Activated effector memory CD4-positive, alpha-beta T cell treated with anti-CD3 and anti-CD28 coated beads, Interleukin-2, amount 50 U/mL, for 16 hours (primary cell): ENCODE data around the gene FBRSL1.
"Not testable (repeated sequence)": the region's sequence is repeated elsewhere in the genome, so short reads cannot be mapped to it uniquely, and the experiment has no call there.

ENCODE experiments used
- DNase-seq: peaks from one replicate; pipeline ENCODE4 v3.0.0-alpha.2; 2020

FBRSL1 gene

DNA sequence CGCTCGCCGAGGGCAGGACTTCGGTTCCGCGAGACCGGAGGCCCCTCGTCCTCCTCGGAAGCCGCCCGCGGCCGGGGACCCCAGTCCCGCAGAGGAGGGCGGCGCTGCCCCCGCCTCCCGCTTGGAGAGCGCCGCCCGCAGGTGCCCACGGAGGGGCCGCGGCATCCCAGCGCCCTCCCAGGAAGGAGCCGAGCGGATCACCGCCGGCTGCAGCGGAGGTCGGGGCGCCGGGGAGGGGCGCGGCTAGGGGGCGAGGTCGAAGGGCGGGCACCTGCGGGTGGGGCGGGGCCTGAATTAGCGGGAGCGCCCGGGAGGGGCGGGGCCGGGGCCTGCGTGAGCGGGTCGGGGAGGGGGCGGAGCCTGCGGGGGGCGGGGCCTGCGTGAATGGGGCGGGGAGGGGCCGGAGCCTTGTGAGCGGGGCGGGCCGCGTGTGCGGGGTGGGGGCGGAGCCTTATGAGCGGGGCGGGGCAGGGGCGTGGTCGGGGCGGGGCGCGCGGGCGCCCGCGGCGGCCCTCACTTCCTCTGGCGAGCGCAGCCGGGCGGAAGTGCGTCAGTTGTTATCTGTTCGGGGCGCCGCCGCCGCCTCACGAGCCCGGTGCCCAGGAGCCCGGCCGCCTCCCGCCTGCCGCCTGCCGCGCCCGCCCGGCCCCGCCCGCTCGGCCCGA, at the start of gene FBRSL1:
FBRSL1 (plus strand) TSS at position 550 of the 665 bp plus-strand sequence.
- peak; percentile 96 for DNase-seq

DNA sequence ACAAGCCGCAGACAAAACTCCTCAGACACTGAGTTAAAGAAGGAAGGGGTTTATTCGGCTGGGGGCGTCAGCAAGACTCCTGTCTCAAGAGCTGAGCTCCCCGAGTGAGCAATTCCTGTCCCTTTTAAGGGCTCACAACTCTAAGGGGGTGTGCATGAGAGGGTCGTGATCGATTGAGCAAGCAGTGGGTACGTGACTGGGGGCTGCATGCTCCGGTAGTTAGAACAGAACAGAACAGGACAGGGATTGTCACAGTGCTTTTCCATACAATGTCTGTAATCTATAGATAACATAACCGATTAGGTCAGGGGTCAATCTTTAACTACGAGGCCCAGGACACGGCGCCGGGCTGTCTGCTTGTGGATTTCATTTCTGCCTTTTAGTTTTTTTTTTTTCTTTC, 49.5 kb upstream of the FBRSL1 start:
- DNase-seq = not testable (repeated sequence)

DNA sequence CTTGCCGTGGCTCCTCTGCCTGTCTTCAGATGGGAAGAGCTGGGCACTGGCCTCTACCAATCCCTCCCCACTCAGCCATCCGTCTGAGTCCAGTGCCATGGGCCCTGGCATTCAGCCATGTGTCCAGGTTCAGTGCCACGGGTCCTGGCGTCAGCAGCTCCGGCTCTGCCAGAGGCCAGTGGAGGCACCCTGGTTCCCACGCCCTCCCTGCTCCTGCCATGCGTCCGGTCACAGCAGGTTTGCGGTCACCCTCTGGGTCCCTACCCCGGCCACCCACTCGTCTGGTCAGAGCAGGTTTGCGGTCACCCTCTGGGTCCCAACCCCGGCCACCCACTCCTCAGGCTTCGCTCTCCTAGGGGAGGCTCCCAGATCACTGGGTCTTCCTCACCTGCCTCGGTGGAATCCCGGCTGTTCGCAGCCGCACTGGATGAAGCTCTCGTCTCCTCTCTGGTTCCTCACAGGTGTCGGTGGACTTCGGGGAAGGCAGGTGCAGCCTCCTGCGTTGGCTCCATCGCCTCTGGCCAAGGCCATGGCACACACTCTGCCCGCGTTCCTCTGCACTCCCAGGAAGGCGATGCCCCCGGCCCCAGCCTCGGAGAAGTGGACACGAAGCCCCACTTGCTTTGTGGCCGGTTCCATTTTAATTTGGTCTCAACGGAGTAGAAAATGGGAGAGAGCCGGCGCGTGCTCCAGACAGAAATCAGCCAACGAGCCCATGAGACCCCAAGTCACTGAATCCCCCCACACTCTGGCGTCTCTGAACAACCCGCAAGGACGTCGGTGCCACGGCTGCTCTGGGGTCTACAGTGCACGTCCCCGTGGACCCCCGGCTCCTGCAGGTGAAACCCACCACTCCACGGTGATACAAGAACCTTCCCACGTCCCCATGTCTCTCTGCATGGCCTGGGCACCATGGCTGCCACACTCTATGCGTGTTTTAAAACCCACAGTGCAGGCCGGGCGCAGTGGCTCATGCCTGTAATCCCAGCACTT, 47.8 kb upstream of the FBRSL1 start:
- no peak for DNase-seq

DNA sequence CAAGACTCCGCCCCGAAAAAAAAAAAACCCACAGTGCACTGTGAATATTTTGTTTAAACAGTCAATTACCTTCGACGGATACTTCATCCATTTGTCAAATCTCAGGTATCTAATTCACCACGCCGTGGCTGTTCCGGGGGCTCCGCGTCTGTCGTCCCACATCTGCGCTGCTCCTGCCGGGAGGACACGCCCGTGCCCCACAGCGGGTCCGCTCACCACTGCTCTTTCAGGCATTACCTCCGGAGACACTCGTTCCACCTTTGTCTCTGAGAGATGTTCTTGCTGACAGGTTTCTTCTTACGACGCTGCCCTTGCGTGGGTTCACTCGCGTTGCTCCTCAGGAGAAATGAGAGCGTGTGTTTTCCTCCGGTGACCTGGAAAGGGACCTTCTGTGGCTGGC, 46.9 kb upstream of the FBRSL1 start:
- no peak for DNase-seq

DNA sequence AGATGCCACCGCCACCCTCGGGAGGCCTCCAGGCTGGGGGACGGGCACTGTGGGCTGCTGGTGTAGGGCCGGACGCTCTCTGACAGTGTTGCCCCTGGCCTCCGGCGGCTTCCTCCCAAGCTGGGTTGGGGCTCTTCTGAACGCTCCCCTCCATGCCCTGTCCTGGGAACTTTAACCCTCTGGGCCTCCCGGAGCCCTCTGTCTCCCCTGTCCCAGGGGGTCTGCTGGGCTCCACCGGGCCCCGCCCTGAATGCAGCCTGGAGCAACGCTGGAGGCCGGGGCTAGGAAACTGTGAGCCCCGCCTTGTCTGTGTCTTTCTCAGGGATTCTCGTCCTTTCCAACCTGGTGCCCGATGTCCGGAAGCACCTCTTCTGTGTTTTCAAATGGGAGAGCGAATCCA, 45.7 kb upstream of the FBRSL1 start:
- DNase-seq = no peak

DNA sequence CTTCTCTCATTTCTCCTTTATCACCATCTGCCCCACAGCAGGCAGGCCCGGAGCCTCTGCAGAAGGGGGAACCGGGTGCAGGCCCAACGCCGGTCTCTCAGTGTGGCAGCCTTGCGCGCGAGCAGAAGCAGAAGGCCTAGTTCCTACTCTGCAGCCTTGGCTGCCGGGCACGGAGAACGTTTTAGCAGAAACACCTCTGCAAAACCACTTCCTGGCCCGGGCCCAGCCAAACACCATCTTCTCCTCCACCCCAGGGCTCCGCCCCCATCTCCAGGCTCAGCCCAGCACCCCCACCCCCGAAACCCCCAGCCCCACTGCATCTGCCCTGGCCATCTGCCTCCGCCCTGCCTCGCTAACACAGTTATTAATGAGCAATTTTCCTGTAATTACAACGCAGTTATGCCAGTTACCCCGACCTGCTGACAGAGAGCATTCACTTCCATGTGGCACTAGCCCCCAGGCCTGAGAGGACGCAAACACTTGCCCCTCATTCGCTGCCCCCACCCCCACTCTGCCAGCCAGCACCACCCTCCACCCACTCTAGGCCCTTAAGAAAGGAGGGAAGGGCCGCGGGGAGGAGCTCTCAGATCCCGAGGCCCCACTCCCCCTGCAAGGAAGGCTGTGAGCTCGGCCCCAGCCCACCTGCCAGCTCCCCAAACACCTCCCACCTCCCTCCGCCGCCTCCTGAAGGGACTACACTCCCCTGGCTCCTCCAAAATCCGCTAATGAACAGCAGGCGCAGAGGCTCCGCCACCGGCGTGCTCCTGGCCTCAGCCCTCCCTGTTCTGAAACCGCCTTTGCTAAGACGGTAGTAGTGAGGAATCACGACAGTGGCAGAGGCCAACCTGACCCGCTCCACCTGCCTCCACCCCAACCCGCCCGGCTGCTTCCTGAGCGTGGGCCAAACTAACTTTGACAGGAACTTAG, 44.7 kb upstream of the FBRSL1 start:
- DNase-seq = peak; percentile 88

DNA sequence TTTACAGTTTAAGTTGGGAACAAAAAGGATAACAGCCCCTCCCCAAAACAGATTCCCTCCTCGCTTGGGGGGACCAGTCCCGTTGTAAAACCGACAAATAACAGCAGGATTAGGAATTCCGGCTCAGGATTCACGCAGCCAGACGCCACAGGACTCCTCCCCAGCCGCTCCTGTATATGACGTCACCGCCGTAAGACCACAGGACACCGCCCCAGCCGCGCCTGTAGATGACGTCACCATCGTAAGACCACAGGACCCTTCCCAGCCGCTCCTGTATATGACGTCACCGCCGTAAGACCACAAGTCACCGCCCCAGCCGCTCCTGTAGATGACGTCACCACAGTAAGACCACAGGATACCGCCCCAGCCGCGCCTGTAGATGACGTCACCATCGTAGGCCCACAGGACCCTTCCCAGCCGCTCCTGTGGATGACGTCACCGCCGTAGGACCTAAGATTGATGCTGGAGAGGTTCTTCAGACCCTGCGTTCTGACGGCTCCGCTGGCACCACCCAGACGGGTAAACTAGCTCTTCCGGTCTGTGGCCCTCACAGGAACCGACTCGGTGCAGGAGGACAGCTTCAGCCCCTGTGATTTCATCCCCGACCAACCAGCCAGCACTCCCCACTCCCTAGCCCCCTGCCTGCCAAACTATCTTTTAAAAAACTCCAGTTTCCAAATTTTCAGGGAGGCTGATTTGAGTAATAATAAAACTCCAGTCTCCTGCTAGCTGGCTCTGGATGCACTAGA, 43.9 kb upstream of the FBRSL1 start:
- peak; percentile 84 for DNase-seq

DNA sequence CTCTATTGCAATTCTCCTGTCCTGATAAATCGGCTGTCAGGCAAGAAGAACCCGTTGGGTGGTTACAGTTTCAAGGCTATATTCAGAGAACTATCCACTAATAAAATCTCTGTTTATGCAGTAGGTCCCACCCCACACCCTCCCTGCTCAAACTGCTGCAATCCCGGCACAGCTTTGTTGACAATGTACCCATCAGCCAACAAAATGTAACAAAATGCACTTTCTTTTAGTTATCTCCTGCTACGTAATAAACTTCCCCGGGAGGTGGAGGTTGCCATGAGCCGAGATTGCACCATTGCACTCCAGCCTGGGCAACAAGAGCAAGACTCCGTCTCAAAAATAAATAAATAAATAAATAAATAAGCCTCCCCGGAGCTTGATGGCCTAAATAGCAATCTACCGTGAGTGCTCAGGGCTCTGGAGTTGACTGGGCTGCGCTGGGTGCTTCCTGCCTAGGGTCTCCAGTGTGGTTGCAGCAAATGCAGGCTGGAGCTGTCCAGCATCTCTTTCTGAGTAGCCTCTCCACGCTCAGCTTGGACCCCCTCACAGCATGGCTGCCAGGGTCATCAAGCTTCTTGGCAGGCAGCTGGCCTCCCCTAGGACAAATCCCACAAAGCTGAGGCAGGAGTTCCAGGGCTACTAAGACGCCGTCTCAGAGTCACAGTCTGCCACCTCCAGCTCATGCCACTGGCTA, 43.2 kb upstream of the FBRSL1 start:
- no peak for DNase-seq

DNA sequence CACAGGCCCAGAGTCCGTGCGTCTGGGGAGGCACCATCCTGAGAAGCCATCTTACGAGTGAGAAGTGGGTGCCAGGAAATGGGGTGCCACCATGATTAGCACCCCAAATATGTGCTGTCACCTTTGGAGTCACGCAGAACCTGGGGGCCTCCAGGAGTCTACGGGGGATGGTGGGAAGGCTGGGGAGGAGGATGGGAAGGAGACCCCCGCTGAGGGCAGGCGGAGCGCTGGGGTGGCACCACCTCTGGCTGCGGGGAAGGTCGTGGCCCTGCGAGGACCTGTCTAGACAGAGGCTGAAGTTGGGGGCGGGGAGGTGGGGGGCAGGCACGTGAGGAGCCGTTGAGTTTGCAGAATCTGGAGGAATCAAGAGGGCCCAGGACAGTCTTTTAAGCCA, 42.6 kb upstream of the FBRSL1 start:
- DNase-seq = no peak

DNA sequence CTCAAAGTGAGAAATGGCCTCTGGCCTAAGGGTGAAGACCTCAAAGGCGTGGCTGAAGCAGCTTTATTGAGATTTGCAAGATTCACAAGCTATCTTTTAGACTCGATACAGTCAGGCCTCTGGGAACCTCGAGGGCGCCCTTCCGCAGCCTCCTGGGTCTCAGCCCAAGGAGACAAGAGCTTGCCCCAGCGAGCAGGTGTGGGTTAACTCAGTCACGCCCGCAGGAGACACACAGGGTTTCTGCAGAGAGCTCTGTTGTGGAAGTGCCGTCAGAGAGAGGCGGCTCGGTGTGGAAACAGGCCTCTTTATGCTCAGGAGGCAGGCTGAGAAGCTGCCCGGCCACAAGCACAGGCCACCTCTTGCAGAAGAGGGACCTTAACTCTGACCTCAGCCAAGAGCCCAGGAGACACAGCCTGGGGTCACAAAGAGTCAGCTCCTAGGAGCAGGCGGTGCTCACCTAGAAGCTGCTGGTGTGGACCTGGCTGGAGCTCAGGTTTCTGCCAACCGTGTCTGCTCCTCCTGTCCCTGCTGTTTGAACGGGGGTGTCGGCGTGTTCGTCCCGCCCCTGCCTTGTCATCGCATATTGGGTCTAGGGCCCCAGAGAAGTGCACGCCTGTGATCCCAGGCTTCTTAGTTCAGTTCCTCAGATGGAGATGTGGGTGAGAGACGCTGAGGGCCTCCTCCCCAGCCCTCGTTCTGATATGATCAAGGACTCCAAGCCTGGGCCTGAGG, 42.1 kb upstream of the FBRSL1 start:
- no peak for DNase-seq

DNA sequence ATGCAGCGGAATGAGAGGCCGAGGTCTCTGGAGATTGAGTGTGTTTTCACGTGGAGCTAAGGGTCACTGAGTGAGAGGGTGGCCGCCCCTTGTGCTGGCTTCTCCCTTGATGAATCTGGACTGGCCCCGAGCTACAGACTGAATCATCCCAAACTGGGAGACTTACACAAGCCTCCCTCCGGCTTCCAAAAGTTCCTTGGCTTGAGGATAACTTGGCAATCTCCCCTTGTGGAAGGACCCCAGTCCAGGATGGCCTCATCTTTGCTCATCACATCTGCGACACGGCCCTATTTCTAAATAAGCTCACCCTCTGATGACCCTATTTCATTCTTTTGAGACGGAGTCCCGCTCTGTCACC, 41.5 kb upstream of the FBRSL1 start:
- DNase-seq = no peak

DNA sequence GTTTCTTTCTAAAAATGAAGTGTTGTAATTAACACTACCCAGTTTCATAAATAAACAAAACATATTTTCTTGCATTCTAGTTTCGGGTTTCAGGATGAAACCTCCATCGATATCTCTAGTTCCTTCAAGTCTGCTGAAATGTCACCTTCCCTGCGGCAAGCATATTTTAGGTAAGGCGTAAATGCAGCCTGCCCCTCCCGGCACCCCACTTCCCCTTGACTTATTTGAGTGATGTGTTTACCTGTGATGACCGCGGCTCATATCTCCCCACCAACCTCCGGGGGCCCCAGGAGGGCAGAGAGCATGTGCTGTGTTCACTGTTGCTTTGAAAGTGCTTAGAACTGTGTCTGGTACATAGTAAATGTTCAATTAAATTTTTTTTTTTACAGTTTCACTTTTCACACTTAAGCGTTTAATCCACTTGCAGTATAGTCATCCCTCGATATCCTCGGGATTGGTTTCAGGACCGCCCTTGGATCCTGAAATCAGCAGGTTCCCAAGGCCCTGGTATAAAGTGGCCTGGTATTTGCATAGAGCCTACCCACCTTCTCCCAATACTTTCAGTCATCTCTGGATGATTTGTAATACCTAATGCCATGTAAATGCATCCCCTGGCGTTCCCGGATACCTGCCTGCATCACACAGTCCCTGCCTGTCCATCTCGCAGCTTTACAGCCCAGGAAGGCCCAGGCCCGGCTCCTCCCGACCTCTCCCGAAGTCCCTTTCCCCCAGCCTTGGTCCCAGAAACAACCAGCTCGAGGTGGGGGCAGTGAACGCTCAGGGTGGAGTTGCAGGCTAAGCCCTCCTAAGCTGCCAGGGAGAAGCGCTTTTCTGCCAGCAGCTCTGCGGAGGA, 40.2 kb upstream of the FBRSL1 start:
- DNase-seq = no peak

DNA sequence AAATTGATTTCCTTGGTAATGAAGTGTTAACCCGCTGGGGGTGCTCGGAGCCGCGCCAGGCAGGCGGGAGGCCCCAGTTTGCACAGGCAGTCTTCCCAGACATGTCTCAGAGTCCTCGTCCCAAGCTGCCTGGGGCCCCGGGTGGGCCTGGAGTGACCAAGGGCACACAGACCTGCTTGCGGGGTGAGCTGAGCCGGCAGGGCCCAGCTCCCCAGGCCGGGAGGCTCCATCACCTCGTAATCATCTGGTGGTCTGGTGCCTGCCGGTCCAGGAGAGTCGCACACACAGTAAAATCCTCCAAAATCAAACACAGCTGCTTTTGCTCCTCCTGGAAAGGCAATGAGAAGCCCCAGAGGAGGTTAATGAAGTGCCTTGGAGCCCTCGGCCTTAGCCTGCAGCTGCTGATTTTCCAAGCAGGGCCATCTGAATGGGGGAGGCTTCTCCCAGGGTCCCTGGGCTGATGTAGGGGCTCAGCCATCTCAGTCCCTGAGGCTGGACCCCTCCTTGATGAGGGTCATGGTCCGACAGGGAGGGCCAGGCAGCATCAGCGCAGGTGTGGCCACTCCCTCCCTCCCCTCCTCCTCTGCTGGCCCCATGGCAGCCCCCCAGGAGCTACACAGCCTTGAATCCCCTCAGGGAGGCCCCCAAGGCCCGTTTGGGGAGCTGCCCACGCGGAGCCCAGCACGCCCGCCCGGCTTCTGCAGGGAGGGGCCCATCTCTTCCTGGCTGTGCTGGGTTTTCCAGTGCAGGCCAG, 39.4 kb upstream of the FBRSL1 start:
- DNase-seq = no peak

DNA sequence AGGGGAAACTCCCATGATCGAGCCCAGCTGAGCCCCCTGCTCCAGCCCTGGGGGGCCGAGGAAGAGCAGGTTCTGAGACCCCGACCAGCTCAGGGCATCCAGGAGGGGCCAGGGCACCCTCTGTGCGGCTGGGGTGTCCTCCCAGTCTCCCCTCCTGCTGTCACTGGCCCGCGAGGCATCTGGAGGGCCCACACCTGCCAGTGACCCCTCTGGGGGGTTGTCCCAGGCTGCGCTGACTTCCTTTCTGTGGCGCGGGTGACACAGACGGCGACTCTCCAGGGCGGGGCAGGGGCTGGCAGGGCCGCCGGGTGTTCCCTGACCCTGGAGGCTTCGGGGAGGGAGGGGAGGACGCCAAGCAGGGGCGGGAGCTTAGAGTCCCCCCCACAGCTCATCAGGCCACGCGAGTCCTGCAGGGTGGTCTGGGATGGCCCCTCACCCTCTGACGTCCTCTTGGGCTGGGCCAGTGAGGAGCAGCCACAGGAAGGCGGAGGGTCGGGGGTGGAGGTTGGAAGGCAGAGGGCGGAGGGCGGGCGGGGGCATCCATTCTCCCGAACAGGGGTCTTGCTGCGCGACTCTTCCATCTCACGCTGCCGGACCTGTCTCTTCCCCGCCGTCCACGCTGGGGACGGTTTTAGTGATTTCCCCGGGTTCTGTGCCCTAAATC, 38.6 kb upstream of the FBRSL1 start:
- DNase-seq = no peak

DNA sequence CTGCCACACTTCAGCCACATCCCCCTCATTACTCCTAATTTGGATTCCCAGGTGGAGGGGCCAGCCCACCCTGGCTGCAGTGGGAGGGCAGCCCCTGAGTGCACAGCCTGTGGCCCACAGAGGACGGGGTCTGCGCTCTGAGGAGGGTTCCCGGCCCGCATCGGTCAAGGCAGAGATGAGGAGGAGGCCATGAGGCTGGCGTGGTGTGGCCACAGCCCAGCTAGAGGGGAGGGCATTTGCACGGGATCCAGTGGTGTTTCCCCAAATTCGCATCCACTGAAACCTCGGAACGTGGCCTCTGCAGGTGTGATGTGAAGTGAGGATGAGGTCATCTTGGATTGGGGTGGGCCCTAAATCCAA, 38.1 kb upstream of the FBRSL1 start:
- no peak for DNase-seq

DNA sequence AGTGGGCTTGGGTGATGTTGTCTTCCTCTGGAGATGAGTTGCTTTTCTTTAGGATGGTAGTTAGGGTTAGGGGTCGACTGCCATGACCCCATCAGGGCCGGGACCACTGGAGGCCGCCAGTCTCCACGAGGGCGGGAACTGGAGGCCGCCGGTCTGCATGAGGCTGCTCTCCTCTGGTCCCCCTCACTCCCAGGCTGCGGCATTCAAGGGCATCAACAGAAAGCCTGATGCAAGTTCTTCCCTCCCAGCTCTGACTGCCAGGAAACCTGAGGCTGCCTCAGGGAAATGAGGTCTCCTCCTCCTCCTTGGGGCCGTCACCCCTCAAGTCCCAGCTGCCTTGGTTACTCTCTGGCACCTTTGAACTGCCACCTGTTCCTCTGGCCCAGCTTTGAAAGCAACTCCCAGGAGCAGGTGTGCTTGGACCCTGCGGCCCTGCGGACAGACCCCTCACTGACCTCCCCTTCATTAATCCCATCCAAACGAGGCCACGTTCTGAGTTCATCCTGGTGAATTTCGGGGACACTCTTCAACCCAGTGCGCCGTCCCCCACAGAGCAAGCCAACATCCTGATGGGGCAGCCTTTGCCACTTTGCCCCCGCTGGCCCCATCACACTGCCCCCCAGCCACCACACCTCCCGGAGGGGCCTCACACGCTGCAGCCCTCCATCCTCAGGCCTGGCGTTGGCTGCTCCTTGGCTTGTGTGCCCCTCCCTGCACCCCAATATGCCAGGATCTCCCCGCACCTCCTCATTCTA, 37.2 kb upstream of the FBRSL1 start:
- DNase-seq = no peak

DNA sequence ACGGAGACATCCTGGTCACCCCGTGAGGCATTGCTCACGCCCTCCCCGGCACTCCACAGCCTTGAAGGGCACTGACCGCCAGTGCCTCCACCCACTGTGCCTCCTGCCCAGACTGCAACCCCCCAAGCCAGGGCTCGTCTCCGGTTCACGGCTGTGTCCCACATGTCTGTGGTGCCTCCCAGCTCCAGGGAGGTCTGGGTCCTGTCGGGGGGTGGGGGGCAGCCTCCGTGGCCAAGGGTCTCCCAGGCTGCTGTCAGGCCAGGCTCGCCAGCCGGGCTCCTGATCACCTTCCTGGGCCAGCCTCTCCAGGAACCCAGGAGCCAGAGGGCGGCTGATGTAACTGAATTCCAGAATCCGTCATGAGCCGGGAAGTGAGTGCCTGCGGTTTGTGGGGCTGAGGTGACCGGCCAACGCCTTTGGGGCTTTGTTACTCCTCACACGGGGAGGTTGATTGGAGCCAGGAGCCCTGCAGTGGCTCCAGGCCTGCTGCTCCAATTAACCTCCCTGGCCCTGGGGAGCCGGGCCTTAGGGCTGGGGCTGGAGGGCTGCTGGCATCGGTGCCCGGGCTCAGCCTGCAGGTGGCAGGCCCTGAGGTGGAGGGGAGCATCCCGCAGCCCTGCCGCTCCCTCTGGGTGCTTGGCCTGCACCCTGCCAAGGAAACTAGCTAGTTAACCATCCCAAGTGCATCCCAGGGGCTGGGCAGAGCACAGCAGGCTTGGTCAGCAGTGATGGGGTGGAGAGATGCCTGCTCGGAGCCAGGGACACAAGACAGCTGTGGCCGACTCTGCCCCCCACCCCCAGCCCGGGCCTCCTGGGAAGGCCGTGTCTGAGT, 36.4 kb upstream of the FBRSL1 start:
- DNase-seq = no peak
